Activated CD4-positive, CD25-positive, alpha-beta regulatory T cell treated with anti-CD3 and anti-CD28 coated beads, Interleukin-2, amount 50 U/mL, for 16 hours (primary cell): Measurements from ENCODE around the gene MKKS.

ENCODE experiments used
- DNase-seq: peaks from one replicate; pipeline ENCODE4 v3.0.0-alpha.2; 2020; ENCODE audit warnings: low read depth, low spot score

The MKKS gene

DNA sequence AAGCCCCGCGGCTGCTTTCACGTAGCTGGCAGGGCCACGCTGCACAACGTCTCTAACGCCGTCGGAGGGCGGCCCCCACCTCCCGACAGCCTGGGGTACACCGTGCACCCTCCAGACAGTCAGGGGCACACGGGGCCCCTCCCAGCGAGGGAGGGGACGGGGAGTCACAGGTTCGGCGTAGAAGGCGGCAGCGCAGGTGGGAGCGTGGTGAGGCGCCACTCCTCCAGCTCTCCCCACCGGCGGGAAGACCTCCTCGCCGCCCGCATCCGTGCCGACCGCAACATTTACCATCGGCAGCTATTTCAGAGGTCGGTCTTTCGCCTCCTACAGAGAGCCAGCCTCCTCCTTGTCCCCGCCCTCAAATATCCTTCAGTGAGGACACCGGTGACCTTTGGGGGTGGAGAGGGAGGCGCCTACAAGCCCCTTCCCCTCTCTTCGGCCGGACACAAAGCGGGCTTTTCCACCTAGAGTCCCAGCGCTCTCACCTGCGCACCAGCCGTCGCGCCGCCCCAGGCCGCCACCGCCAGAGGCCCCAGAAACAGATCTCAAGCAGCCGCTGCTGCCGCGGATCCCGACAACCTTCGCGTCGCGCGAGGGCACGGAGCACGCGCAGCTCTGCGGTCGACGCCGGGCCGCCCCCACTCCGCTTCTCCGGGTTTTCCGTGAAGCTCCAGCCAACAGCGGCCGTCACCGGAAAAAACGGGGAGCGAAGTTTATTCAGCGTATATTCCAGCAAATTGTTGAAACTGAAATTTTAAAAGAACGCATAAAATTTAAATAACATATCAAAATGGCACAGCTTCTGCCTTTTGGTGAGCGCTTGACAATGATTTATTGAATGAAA lies at the start of gene MKKS:
Gene MKKS (minus strand): TSS at position 600 of the 844 bp plus-strand sequence. CDS start 20,708 bp downstream, outside the sequence.
- peak; percentile 68 for DNase-seq

DNA sequence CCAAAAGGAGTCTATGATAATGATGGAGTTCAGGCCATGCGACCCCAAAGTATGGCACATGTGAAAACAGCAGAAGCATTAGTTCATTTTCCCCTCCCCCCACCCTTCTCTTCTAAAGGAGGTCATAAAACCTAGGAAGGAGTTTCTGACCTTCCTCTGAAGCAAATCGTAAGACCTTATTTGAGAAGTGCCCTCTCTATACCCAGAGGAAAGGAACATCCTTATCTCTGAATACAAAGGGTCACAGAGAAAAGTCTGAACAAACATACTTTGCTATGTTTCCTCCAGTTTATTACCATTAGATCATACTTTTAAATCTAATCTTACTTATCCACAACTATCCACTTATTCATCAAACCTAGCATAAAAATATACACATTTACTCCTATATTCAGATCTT lies 49.7 kb upstream of the MKKS start:
- no peak for DNase-seq

DNA sequence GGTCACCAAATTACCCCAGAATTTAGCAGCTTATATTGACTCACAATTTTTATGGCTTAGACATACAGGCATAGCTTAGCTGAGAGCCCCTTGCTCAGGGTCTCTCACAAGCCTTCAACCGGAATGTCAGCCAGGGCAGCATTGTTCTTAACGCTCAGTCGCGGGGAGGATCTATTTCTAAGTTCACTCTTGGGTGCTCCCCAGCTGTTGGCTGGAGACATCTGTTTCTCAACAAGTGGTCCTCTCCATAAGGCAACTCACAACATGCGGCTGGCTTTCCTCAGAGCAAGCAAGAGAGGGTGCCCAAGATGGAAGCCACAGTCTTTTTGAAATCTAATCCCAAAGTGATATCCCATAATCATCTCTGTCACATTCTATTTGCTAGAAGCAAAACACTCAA lies 47.7 kb upstream of the MKKS start:
- no peak for DNase-seq

DNA sequence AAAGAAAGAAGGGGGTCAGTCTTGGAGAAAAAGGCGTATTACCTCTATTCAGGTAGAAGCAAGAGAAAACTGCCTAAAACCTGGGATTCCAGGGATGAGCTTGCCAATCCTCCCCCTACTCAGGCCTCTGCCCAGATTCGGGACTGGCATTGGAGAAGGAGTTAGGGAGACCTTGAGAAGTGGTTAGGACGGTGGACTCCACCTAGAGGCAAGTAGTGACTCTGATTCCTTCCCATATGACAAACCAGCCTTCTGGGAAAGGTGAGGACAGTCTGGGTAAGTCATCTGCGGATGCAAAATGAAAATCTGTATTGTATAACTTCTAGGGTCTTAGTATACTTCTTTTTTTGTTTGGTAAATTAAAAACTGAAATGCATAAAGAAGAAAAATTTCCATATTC lies 44.9 kb upstream of the MKKS start:
- DNase-seq: no peak

DNA sequence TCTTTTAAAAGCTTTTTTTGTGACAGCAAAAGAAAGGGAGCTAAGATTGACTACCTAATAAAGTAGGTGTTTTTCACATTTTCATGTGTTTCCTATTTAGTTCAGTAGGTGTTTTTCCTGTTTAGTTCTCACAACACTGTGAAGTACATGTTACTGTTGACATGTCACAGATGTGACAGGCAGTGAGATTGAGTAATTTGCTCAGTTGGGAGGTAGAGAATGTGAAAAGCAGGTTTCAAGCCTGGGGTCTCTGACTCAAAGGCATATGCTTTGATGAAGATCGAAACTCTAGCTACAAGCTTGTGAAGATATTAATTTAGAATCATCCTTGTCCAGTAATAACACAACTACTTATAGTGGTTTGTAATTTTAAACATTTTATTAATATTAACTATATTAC lies 44.2 kb upstream of the MKKS start:
- no peak for DNase-seq

DNA sequence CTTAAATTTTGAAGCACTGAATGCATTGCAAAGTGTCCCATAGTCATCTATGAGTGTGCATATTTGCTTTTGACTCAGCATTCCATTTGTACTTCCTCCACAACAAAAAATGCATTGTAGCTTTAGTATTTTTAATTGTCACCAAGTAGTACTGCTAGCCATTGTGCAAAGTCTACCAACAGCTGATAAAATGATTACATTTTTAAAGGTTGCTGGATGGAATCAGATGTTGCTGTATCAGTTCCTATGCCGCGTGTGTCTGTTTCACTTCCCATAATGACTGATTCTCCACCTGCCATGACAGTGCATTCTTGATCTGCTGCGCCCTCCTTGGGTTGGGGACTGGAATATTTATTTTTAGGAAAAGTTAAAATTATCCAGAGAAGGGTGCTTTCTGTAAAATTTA lies 42.3 kb upstream of the MKKS start:
- no peak for DNase-seq

DNA sequence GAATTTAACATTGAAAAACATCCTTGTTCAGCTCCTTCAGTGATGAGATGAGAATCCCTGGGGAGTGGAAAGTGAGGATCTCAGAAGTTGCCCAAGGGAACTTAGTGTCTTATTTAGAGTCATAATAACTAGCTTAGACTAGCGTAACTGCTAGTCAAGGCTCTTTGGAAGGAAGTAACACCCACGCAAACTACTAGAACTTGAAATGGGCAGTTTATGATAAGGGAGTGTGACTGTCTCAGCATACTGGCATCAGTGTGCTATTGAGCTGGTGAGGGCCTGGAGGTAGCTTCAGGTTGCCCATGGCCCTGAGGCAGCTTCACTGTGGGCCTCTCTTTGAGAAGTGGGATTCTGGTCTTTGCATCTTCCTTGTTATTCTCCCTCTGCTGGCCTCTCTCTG lies 41.2 kb upstream of the MKKS start:
- no peak for DNase-seq

DNA sequence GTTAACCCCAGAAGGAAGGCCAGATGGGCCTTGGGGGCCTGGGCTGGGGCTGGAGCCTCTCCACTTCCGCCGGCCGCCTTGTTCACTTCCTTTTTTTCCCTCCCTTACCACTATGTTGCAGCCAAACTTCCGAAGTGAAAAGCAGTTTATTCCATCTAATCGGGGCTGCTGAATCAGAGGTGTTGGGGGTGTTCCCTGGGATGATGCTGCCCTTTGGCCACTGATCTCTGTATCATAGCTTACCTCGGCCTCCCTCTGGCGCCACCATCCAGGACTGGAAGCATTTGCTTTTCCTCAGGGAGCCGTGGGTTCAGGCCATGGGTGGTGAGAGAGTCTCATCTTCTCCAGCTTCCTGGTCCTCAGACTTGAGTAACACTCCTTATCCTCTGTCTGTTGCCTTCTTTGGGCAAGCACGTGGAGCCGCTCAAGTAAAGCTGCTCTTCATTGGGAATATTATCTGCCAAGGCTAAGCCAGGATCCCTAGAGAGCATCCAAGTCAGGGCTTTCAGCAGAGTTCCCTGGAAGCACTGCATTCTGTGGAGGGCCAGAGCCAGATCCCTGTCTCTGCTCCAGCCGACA lies 40.7 kb upstream of the MKKS start:
- no peak for DNase-seq

DNA sequence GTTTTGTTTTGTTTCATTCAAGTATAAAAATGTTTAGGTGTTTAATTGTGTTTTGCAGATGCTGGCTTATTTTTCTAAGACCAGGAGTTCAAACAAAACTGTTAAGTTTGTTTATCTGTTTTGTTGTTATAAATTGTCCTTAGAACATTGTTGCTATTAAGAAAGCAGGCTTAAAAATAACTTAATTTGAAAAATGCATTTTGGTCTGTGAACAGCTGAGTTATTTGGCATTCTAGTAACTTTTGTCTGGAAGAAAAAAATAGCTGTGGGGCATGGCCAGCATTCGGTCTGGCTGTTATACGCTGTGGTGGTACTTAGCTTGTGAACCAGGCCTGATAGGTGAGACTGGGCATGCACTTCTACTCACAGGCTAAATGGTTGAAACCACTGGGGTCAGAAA lies 38.8 kb upstream of the MKKS start:
- no peak for DNase-seq

DNA sequence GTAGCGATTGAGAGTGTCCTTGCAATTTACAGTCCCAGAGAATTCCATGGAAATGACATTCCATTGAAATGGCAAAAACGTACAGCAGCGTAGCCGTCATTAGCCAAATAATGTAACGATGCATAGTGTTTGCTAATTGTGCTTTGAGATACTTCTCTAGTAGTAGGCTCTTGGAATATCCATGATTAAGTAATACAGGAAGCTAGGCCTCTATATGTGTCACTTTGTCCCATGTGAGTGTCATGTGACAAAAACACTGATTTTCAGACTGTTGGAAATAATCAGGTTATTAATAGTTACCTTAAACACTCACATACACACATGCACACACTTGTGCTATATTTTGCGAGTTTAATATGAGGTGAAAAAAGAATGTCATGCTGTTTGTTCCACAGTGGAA lies 36.3 kb upstream of the MKKS start:
- no peak for DNase-seq

DNA sequence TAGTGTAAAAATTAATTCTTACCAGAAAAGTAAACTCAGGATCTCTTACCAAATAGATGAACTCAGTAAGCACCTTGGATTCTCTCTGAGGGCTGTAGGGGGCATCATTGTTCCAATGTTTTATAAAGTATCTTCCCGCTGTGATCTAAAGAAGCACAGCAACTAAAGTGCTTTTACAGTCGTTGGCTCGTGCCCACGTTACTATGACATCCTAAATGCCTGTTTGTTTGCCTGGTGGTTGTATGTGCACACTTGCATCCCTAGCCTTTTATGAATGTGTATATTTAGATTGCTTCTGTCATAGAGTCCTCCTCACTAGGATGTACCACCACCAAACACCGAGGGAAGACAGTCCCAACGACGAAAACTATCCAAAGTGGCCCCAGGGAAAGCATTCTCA lies 35.6 kb upstream of the MKKS start:
- DNase-seq: no peak

DNA sequence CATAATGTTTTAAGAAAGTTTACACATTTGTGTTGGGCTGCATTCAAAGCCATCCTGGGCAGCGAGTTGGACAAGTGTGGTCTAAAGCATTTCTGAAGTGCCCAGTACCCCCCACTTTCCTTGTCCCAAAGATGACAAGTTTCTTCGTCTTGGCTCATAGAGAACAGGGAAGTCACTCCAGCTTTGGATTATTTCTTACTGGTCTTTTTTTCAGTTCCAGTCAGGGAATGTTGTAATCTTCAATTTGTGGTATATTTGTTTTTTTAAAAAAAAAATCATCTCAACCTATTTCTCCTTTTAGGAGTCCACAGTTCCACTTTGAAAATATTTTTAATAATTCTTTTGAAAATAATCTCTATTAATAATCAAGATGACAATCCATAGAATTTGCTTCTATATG lies 35.0 kb upstream of the MKKS start:
- no peak for DNase-seq

DNA sequence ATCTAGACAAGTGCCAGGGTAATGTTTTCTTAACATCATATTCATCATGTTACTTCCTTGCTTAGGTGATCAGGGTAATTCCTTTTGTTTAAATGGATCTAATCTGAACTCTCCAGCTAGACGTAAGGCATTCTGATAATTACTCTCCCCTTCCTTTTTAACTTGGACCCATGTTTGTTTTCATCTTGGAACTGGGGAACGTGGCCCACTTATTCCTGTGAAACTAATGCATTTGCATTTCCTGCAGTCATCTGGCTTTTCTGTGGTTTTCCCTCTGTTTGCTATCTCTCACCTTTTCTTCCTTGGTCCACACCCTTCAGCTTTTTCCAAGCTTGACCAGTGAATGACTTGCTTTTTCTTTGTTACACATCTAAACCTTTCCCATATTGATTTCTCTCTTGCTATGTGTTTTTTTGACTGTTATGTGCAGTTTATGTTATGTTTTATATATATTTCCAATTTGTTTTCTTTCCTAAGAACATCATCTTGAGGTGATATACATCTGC lies 34.4 kb upstream of the MKKS start:
- no peak for DNase-seq

DNA sequence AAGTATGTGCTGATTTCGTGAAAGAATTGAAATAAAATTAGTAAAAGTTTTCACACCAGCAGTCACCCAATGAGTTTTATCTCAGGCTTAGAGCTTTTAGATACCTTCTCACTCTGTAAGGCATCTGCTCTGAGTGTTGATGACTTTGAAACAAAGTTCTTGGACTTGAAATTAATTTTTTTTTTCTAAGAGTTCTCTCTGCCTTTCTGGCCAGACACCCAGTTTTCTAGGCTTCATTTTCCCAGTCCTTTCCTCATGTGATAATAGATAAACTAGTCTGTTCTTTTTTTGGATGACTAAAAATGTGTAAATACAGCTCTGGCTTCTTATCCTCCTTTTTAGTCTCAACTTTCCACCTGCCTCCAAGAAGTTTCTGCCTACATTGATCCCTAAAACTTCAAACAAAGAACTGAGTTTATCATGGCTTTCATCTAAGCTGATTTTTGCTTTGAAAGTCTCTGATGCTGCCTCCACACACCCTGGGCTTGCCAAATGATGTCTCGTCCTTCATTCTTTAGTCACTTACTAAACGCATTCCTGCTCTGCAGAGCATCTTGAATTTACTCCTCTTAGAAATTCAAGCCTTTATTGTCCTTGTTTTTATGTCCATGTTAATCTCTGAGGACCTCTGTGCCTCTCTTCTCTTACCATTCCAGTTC lies 33.8 kb upstream of the MKKS start:
- DNase-seq: no peak

DNA sequence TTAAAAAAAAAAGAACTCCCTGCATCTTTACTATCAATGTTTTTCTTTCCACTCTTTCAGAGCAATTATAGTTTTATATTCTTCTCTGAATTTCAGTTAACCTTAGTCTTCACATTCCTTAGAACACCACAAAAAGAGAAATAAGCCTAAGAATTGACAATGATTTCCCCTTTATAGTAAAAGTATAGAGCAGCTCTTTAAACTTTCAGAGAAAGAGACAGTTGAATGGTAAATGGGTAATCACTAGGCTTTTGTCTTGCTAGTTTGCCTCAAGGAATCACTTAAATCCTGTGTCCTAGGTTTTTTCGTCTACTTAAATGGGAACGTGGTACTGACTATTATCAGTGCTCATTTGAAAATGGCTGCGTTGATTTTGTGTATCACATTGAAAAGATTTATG lies 32.8 kb upstream of the MKKS start:
- DNase-seq: no peak

DNA sequence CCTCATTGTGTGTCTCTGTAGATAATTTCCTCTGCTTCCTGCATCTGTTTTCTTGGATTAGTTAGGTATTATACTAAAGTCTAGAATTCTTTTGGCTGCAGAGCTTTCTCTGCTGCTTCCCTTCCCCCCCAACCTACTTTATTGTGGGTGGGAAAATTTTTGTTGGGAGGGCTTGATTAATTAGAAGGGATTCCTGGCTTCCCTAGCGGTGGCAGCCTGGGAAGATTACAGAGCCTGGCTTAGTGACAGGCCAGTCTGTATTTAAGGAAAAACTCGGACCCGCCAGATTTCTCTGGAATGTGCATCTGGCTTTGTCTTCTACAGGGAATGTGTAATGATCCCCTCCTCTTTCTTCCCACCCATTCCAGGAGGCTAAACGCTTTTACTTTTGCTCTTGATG lies 32.3 kb upstream of the MKKS start:
- no peak for DNase-seq

DNA sequence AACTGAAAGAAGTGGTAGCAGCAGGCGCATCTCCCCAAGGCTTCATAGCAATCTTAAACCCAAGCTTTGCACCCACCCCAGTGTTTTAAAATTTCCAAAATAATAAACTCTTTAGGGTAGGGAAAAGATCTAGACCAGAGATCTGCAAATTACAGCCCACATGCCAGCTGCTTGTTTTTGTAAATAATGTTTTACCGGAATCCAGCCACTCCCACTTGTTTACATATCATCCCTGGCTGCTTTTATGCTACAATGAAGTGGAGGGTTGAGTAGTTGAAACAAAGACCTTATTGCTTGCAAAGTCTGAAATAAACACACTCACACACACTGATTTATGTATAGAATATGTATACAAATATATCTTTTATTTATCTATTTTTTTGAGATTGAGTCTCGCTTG lies 31.1 kb upstream of the MKKS start:
- no peak for DNase-seq

DNA sequence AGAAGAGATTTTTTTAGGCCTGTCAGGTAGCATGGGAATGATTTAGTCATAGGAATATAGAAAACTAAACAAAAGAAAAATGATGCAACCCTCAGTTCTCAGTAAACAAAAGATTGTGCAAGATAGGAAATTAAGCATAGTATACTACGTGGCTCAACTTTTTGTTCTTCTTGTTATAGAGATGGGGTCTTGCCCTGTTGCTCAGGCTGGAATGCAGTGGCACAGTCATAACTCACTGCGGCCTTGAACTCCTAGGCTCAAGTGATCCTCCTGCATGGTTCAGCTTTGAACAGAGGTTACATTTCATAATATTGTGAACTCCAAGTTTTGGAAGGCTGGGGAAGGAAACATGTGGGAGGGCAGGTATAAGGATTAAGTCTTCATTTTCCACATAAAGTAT lies 29.6 kb upstream of the MKKS start:
- no peak for DNase-seq

DNA sequence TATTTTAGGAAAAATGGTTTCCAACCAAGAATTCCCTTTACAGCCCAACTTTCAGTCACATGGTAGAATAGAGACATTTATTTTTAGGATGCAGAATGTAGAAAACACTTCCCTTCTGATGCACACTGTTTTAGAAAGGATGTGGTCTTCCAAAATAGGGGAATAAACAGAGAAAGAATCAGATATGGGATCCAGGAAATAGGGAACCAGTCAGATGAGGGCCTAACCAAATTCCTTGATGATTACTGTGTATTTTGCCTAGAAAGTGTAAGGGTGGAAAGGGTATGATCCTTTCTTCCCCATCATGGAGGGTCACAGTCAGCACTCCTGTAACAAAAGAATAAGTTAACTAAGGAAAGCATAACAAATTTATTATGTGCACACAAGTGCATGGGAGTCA lies 28.5 kb upstream of the MKKS start:
- no peak for DNase-seq

DNA sequence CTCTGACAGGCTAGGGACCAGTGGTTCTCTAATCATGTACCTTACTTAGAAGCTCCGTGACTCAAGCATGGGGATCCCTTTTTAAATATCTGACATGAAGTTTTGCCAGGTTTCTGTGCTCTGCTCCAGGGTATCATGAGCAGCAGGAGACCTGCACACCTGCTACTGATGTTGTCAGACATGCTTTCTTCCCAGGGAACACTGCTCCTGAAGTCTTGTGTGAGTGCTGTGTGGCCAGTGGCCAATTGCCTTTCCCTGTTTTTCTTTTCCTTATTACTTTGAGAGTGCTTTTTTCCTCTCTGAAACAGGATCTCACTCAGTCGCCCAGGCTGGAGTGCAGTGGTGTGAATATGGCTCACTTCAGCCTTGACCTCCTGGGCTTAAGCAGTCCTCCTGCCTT lies 27.5 kb upstream of the MKKS start:
- no peak for DNase-seq

DNA sequence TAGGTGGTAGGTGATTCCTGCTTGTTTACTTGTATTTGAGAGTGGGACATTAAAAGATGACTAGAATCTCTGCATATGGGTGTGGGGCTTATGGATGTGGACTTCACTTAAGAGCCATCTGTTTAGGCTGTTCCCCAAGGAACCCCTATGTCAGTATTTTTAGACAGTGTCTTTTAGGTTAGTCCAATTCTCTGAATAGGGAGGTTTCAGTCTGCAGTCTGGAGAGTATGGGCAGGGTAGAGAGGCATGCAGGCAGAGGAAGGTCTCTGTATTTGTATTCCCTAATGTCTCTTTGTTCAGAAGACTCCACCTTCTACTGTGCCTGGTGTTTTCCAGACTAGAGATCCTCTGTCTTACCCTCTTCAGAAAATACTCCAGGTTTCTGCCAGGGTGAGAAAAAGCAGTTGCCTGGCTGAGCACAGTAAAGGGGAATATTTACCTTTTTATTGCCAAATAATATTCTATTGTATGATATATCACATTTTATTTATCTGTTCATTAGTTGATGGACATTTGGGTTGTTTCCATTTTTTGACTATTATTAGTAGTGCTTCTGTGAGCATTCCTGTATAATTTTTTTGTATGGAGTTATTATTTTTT lies 20.2 kb upstream of the MKKS start:
- no peak for DNase-seq

DNA sequence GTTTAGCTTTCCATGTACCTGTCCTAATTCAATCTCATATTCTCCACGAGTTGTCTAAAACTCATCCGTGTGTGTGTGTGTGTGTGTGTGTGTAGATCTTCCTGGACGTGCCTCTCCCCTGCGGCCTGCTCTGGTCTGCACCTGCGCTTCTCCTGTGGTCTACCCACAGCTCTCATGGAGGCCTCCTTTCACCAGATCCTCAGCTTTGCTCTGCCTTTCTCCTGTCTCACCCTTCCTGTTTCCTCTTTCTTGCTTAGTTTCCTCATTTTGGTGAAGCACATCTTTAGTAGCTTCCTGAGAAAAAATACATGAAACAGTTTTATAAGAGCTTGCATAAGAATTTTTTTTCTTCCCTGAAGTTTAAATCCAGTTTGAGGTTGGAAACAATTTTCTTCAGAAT lies 19.2 kb upstream of the MKKS start:
- DNase-seq: no peak
